RWPE2 (cell line): Measurements from ENCODE around the gene MACROD2.
A peak's percentile ranks its signal among the peaks of the same experiment; 100 is the strongest.

Experiments
- ATAC-seq: fragments of 200-7000 bp; cut with Tn5 transposase; 3 replicates; pipeline ENCODE4 v1.9.1; 2021; ENCODE audit warnings: low read depth
- DNase-seq: peaks from one replicate; pipeline ENCODE4 v3.0.0-alpha.2; 2020; ENCODE audit warnings: low spot score
- H3K27ac ChIP-seq: fragments of 450-650 bp; 2 replicates; pipeline ENCODE4 v1.5.1; 2017; ENCODE audit warnings: mild to moderate bottlenecking; ENCODE audit not compliant: poor library complexity, severe bottlenecking
- H3K27me3 ChIP-seq: fragments of 250-450 bp; sonication (Bioruptor Pico); 2 replicates; pipeline ENCODE4 v1.5.1; 2021; ENCODE audit warnings: mild to moderate bottlenecking, moderate library complexity; ENCODE audit not compliant: insufficient read depth, poor library complexity, severe bottlenecking
- H3K36me3 ChIP-seq: fragments of 250-450 bp; sonication (Bioruptor Pico); 2 replicates; pipeline ENCODE4 v1.5.1; 2020; ENCODE audit warnings: low read depth, mild to moderate bottlenecking, moderate library complexity
- H3K4me1 ChIP-seq: fragments of 250-450 bp; sonication (Bioruptor Pico); 2 replicates; pipeline ENCODE4 v1.5.1; 2021; ENCODE audit warnings: mild to moderate bottlenecking, moderate library complexity; ENCODE audit not compliant: insufficient read depth, poor library complexity, severe bottlenecking
- H3K4me3 ChIP-seq: fragments of 250-450 bp; sonication (Bioruptor Pico); 2 replicates; pipeline ENCODE4 v1.5.1; 2021; ENCODE audit warnings: mild to moderate bottlenecking, moderate library complexity; ENCODE audit not compliant: severe bottlenecking
- H3K9me3 ChIP-seq: fragments of 250-450 bp; sonication (Bioruptor Pico); 2 replicates; pipeline ENCODE4 v1.5.1; 2021; ENCODE audit warnings: mild to moderate bottlenecking, moderate library complexity; ENCODE audit not compliant: severe bottlenecking
- TF ChIP-seq, protein P1 (sequence below): fragments of 450-650 bp; IDR thresholded peaks from one replicate; pipeline ENCODE4 v1.5.1; 2017; ENCODE audit warnings: mild to moderate bottlenecking, moderate library complexity; ENCODE audit not compliant: poor library complexity, severe bottlenecking

MACROD2 gene

DNA sequence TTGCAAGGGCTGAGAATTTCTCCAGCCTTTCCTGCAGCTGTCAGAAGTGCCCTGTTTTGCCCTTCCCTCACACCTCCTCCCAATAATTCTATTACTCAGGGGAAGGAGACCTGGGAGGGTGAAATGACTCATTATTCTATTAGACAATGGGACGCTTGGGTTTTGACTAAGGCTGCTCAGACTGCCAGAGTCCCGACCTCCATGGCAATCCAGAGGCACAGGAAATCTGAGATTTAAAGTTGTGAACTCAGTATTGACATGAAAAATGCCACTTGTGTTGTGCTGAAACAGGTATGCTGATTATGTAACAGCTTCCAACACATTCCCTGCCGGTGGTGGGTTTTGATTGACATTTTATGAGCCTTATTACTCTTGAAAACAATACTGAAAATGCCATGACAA lies 967.9 kb downstream of the MACROD2 start:
- ATAC-seq (peak; percentile 98), DNase-seq (peak; percentile 77)
- peak overlapping the region; percentile 72 for H3K27ac ChIP-seq
- H3K9me3 ChIP-seq: no peaks in the 10 kb centered on the region
- no peaks in the 10 kb centered on the region for H3K27me3 ChIP-seq
- no peak overlapping the region for H3K4me3 ChIP-seq
- no peaks in the 10 kb centered on the region for H3K36me3 ChIP-seq
- TF ChIP-seq, protein P1, sequence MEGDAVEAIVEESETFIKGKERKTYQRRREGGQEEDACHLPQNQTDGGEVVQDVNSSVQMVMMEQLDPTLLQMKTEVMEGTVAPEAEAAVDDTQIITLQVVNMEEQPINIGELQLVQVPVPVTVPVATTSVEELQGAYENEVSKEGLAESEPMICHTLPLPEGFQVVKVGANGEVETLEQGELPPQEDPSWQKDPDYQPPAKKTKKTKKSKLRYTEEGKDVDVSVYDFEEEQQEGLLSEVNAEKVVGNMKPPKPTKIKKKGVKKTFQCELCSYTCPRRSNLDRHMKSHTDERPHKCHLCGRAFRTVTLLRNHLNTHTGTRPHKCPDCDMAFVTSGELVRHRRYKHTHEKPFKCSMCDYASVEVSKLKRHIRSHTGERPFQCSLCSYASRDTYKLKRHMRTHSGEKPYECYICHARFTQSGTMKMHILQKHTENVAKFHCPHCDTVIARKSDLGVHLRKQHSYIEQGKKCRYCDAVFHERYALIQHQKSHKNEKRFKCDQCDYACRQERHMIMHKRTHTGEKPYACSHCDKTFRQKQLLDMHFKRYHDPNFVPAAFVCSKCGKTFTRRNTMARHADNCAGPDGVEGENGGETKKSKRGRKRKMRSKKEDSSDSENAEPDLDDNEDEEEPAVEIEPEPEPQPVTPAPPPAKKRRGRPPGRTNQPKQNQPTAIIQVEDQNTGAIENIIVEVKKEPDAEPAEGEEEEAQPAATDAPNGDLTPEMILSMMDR: peak; percentile 6
- peaks cover 16% of the 10 kb centered on the region for H3K4me1 ChIP-seq

DNA sequence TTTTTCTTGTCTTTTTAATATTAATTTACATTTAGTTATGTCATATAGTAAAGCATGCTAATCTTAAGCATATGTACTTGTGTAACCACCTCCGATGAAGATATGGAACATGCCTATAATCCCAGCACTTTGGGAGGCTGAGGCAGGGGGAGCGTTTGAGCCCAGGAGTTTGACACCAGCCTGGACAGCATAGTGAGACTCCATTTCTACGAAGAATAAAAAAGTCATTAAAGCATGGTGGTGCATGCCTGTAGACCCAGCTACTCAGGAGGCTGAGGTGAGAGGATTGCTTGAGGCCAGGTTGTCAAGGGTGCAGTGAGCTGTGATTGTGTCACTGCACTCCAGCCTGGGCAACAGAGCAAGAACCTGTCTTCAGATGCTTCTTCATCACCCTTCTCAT lies 970.9 kb downstream of the MACROD2 start:
- ATAC-seq: no peak
- H3K4me1 ChIP-seq: peaks cover 11% of the 10 kb centered on the region
- H3K36me3 ChIP-seq: no peaks in the 10 kb centered on the region
- H3K27me3 ChIP-seq: no peaks in the 10 kb centered on the region
- TF ChIP-seq, protein P1: no peak
- no peaks in the 10 kb centered on the region for H3K9me3 ChIP-seq
- H3K4me3 ChIP-seq: no peak overlapping the region
- H3K27ac ChIP-seq: no peak overlapping the region
- DNase-seq: no peak

DNA sequence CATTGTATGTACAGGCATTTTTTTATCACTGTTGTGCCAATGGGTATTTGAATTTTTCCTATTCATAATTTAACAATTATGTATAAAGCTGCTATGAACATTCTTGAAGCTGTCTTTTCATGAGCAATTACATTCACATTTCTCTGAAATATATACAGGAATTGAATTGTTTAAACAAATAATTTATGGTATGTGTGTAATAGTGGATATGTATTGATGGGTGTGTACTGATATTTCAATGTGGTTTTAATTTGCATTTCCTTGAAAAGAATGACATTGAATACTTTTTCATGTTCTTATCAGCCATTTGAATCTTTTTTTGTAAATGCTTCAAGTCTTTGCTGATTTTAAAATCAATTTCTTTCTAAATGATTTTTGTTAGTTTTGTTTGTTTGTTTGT lies 971.5 kb downstream of the MACROD2 start:
- peaks cover 11% of the 10 kb centered on the region for H3K4me1 ChIP-seq
- H3K9me3 ChIP-seq: no peaks in the 10 kb centered on the region
- no peak overlapping the region for H3K27ac ChIP-seq
- ATAC-seq: no peak
- no peak for DNase-seq
- no peaks in the 10 kb centered on the region for H3K36me3 ChIP-seq
- H3K4me3 ChIP-seq: no peak overlapping the region
- H3K27me3 ChIP-seq: no peaks in the 10 kb centered on the region
- TF ChIP-seq, protein P1: no peak

DNA sequence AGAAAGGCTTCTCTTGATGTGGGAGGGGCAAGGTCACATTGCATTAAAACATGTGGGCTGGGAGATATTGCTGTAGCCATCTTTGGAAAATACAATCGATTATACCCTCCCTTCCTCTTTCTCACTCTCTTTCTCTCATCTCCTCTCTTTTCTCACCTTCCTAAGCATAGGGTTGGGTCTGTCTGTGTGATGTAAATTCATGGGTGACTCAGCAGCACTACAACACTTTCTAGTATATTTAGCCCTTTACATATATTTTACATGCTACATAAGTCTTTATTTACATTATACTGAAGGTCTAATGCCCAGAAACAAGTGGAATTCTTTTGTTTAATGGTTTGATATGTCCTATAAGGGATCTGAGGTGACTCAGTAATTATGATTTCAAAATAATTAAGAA lies 976.9 kb downstream of the MACROD2 start:
- Histone ChIP-seq H3K4me1 (no peaks in the 10 kb centered on the region), H3K27me3 (no peaks in the 10 kb centered on the region), H3K4me3 (no peak overlapping the region), H3K36me3 (no peaks in the 10 kb centered on the region), H3K27ac (no peak overlapping the region), H3K9me3 (no peaks in the 10 kb centered on the region)
- TF ChIP-seq, protein P1: no peak
- DNase-seq: no peak
- no peak for ATAC-seq

DNA sequence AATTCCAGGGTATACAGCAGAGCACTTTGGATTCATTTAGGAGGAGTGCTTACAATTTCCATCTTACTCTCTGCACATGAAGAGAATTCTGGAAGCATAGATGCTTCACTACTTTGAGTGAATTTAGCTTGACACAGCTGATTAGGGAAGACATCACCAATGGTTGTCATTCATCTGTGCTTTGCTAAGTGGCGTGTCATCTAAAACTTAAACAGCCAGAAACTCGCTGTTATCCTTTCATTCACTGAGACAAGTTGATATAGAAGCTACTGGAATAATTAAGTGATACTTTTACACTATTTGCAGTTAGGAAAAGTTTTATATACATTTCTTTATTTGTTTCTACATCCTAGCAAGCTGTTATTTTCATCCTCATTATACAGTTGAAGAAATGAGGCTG lies 977.4 kb downstream of the MACROD2 start:
- DNase-seq: no peak
- no peak overlapping the region for H3K27ac ChIP-seq
- no peak for ATAC-seq
- TF ChIP-seq, protein P1: no peak
- H3K4me3 ChIP-seq: no peak overlapping the region
- no peaks in the 10 kb centered on the region for H3K4me1 ChIP-seq
- H3K36me3 ChIP-seq: no peaks in the 10 kb centered on the region
- H3K9me3 ChIP-seq: no peaks in the 10 kb centered on the region
- H3K27me3 ChIP-seq: no peaks in the 10 kb centered on the region
